Measurements from ENCODE around the gene ADAMTSL5. TPM values are rescaled to one million over a fixed set of nuclear protein-coding genes. Genes with fewer than 3 reads are reported as not detected.

ADAMTSL5 gene
- total and polyA plus RNA-seq, 3 experiments from 2014 or later = 1.0 to 2.7 (median 2.3) TPM

- Histone ChIP-seq H3K27ac (ENCODE audit: low read depth, low read length) (no peak overlapping the region), H3K36me3 (ENCODE audit: insufficient read depth, low read length) (no peaks in the 10 kb centered on the region), H3K4me3 (ENCODE audit: low read length) (no peak overlapping the region), H3K9me3 (ENCODE audit: low read length) (no peaks in the 10 kb centered on the region), H3K4me1 (ENCODE audit: insufficient read depth, low read length) (peaks cover 4% of the 10 kb centered on the region), H3K27me3 (ENCODE audit: insufficient read depth, low read length, poor library complexity, severe bottlenecking) (peaks cover 9% of the 10 kb centered on the region)
- POLR2A ChIA-PET = no interaction called here
- CTCF ChIA-PET = no interaction called here
- Mint-ChIP-seq H3K27ac (no peak overlapping the region), H3K9me3 (no peaks in the 10 kb centered on the region), H3K4me1 (peaks cover 0 to 2% (median 0%) of the 10 kb centered on the region in 3 donors), H3K4me3 (no peak overlapping the region), H3K36me3 (peaks cover 0 to 2% (median 0%) of the 10 kb centered on the region in 3 donors), H3K27me3 (peaks cover 6 to 18% of the 10 kb centered on the region in 2 donors)
- DNase-seq = no peak
These were observed 51.0 kb downstream of the ADAMTSL5 start for GRCh38 chr19:1461862-1462261.

- Mint-ChIP-seq H3K4me1 (peaks cover 5 to 6% (median 6%) of the 10 kb centered on the region in 3 donors), H3K36me3 (peaks cover 0 to 2% (median 0%) of the 10 kb centered on the region in 3 donors), H3K27me3 (peaks cover 13 to 23% of the 10 kb centered on the region in 2 donors), H3K4me3 (no peak overlapping the region), H3K9me3 (no peaks in the 10 kb centered on the region), H3K27ac (no peak overlapping the region)
- Histone ChIP-seq H3K36me3 (ENCODE audit: insufficient read depth, low read length) (no peaks in the 10 kb centered on the region), H3K27ac (ENCODE audit: low read depth, low read length) (no peak overlapping the region), H3K9me3 (ENCODE audit: low read length) (no peaks in the 10 kb centered on the region), H3K27me3 (ENCODE audit: insufficient read depth, low read length, poor library complexity, severe bottlenecking) (peaks cover 12% of the 10 kb centered on the region), H3K4me1 (ENCODE audit: insufficient read depth, low read length) (peaks cover 6% of the 10 kb centered on the region), H3K4me3 (ENCODE audit: low read length) (no peak overlapping the region)
- no peak for DNase-seq
- POLR2A ChIA-PET = no interaction called here
- CTCF ChIA-PET = no interaction called here
These were observed 52.5 kb downstream of the ADAMTSL5 start for GRCh38 chr19:1460033-1460995.

GRCh38 chr19:1459479-1459878 lies 53.3 kb downstream of the ADAMTSL5 start:
- CTCF ChIA-PET = interaction anchor here (1.0 kb wide), 1 partner anchor 14 kb away, joined by 3 read pairs; no protein-coding TSS in a partner anchor
- no peaks in the 10 kb centered on the region for H3K9me3 Mint-ChIP-seq
- peaks cover 0 to 2% (median 0%) of the 10 kb centered on the region in 3 donors for H3K36me3 Mint-ChIP-seq
- H3K36me3 ChIP-seq (ENCODE audit: insufficient read depth, low read length) = no peaks in the 10 kb centered on the region
- POLR2A ChIA-PET = no interaction called here
- H3K4me3 ChIP-seq (ENCODE audit: low read length) = no peak overlapping the region
- peaks cover 16% of the 10 kb centered on the region for H3K27me3 ChIP-seq (ENCODE audit: insufficient read depth, low read length, poor library complexity, severe bottlenecking)
- no peak overlapping the region for H3K27ac Mint-ChIP-seq
- no peak for DNase-seq
- peaks cover 18 to 28% of the 10 kb centered on the region in 2 donors for H3K27me3 Mint-ChIP-seq
- peaks cover 9 to 11% (median 11%) of the 10 kb centered on the region in 3 donors for H3K4me1 Mint-ChIP-seq
- no peak overlapping the region for H3K27ac ChIP-seq (ENCODE audit: low read depth, low read length)
- peaks cover 12% of the 10 kb centered on the region for H3K4me1 ChIP-seq (ENCODE audit: insufficient read depth, low read length)
- H3K9me3 ChIP-seq (ENCODE audit: low read length) = no peaks in the 10 kb centered on the region
- no peak overlapping the region for H3K4me3 Mint-ChIP-seq

GRCh38 chr19:1457892-1458291 lies 54.9 kb downstream of the ADAMTSL5 start:
- no peak overlapping the region for H3K27ac ChIP-seq (ENCODE audit: low read depth, low read length)
- H3K4me1 Mint-ChIP-seq = peaks cover 11 to 16% (median 12%) of the 10 kb centered on the region in 3 donors
- H3K27me3 Mint-ChIP-seq = peaks cover 25 to 40% of the 10 kb centered on the region in 2 donors
- no peak for DNase-seq
- H3K4me3 Mint-ChIP-seq = no peak overlapping the region
- H3K27ac Mint-ChIP-seq = no peak overlapping the region
- H3K36me3 Mint-ChIP-seq = peaks cover 0 to 2% (median 0%) of the 10 kb centered on the region in 3 donors
- no peaks in the 10 kb centered on the region for H3K36me3 ChIP-seq (ENCODE audit: insufficient read depth, low read length)
- no peaks in the 10 kb centered on the region for H3K9me3 ChIP-seq (ENCODE audit: low read length)
- POLR2A ChIA-PET = no interaction called here
- no peaks in the 10 kb centered on the region for H3K9me3 Mint-ChIP-seq
- peaks cover 12% of the 10 kb centered on the region for H3K4me1 ChIP-seq (ENCODE audit: insufficient read depth, low read length)
- H3K4me3 ChIP-seq (ENCODE audit: low read length) = no peak overlapping the region
- peaks cover 29% of the 10 kb centered on the region for H3K27me3 ChIP-seq (ENCODE audit: insufficient read depth, low read length, poor library complexity, severe bottlenecking)
- CTCF ChIA-PET = interaction anchor here (0.7 to 1.7 kb wide), 3 partner anchors 11 to 33 kb away, joined by 3 to 5 read pairs (median 4); partner anchors contain the start of genes PCSK4 and REEP6

GRCh38 chr19:1457031-1457739 lies 55.6 kb downstream of the ADAMTSL5 start:
- H3K9me3 ChIP-seq (ENCODE audit: low read length) = no peaks in the 10 kb centered on the region
- ChIA-PET CTCF (interaction anchor here (1.0 to 2.0 kb wide), 3 partner anchors 9 to 33 kb away, joined by 4 to 5 read pairs (median 5); partner anchors contain the start of genes PCSK4 and REEP6), POLR2A (no interaction called here)
- DNase-seq = no peak
- no peaks in the 10 kb centered on the region for H3K36me3 ChIP-seq (ENCODE audit: insufficient read depth, low read length)
- peaks cover 33% of the 10 kb centered on the region for H3K27me3 ChIP-seq (ENCODE audit: insufficient read depth, low read length, poor library complexity, severe bottlenecking)
- Mint-ChIP-seq H3K4me1 (peaks cover 11 to 16% (median 12%) of the 10 kb centered on the region in 3 donors), H3K4me3 (no peak overlapping the region), H3K27me3 (peaks cover 27 to 45% of the 10 kb centered on the region in 2 donors), H3K36me3 (peaks cover 0 to 2% (median 0%) of the 10 kb centered on the region in 3 donors), H3K27ac (no peak overlapping the region), H3K9me3 (no peaks in the 10 kb centered on the region)
- no peak overlapping the region for H3K27ac ChIP-seq (ENCODE audit: low read depth, low read length)
- peaks cover 12% of the 10 kb centered on the region for H3K4me1 ChIP-seq (ENCODE audit: insufficient read depth, low read length)
- no peak overlapping the region for H3K4me3 ChIP-seq (ENCODE audit: low read length)

- Mint-ChIP-seq H3K27ac (no peak overlapping the region), H3K4me1 (peaks cover 11 to 16% (median 12%) of the 10 kb centered on the region in 3 donors), H3K9me3 (no peaks in the 10 kb centered on the region), H3K4me3 (no peak overlapping the region), H3K27me3 (peaks cover 30 to 46% of the 10 kb centered on the region in 2 donors), H3K36me3 (peaks cover 0 to 2% (median 0%) of the 10 kb centered on the region in 3 donors)
- DNase-seq = no peak
- H3K4me3 ChIP-seq (ENCODE audit: low read length) = no peak overlapping the region
- no peaks in the 10 kb centered on the region for H3K9me3 ChIP-seq (ENCODE audit: low read length)
- ChIA-PET POLR2A (no interaction called here), CTCF (interaction anchor here (2.0 kb wide), 1 partner anchor 9 kb away, joined by 5 read pairs; no protein-coding TSS in a partner anchor)
- peaks cover 12% of the 10 kb centered on the region for H3K4me1 ChIP-seq (ENCODE audit: insufficient read depth, low read length)
- H3K27ac ChIP-seq (ENCODE audit: low read depth, low read length) = no peak overlapping the region
- H3K27me3 ChIP-seq (ENCODE audit: insufficient read depth, low read length, poor library complexity, severe bottlenecking) = peaks cover 37% of the 10 kb centered on the region
- H3K36me3 ChIP-seq (ENCODE audit: insufficient read depth, low read length) = no peaks in the 10 kb centered on the region
These were observed 56.5 kb downstream of the ADAMTSL5 start for GRCh38 chr19:1456121-1456900.

GRCh38 chr19:1455336-1456120 lies 57.3 kb downstream of the ADAMTSL5 start:
- peaks cover 12% of the 10 kb centered on the region for H3K4me1 ChIP-seq (ENCODE audit: insufficient read depth, low read length)
- ChIA-PET POLR2A (interaction anchor here (0.5 to 1.3 kb wide), 3 partner anchors 18 to 613 kb away, joined by 3 to 4 read pairs (median 3); no protein-coding TSS in a partner anchor), CTCF (interaction anchor here (0.7 to 2.0 kb wide), 3 partner anchors 10 to 47 kb away, joined by 3 to 5 read pairs (median 3); no protein-coding TSS in a partner anchor)
- no peak overlapping the region for H3K4me3 ChIP-seq (ENCODE audit: low read length)
- Mint-ChIP-seq H3K9me3 (peaks cover 0 to 2% (median 0%) of the 10 kb centered on the region in 5 donors), H3K4me1 (peaks cover 11 to 21% (median 13%) of the 10 kb centered on the region in 3 donors), H3K4me3 (peak overlapping the region in 6 of 7 donors; percentile 17 to 81 (median 60)), H3K27me3 (peaks cover 38 to 54% of the 10 kb centered on the region in 2 donors), H3K27ac (peak overlapping the region in 2 of 8 donors; percentile 38 to 54), H3K36me3 (peaks cover 0 to 2% (median 0%) of the 10 kb centered on the region in 3 donors)
- H3K36me3 ChIP-seq (ENCODE audit: insufficient read depth, low read length) = no peaks in the 10 kb centered on the region
- H3K27me3 ChIP-seq (ENCODE audit: insufficient read depth, low read length, poor library complexity, severe bottlenecking) = peaks cover 45% of the 10 kb centered on the region
- H3K27ac ChIP-seq (ENCODE audit: low read depth, low read length) = no peak overlapping the region
- peak; percentile 37 to 65 (median 47) for DNase-seq
- no peaks in the 10 kb centered on the region for H3K9me3 ChIP-seq (ENCODE audit: low read length)

Measured in CD8-positive, alpha-beta memory T cell (primary cell).